ENCODE measurements around the gene CORT. TPM values are rescaled to one million over a fixed set of nuclear protein-coding genes. Genes with fewer than 3 reads are reported as not detected.
"Not testable (repeated sequence)": the region's sequence is repeated elsewhere in the genome, so short reads cannot be mapped to it uniquely, and the experiment has no call there.

The CORT gene
- polyA plus RNA-seq, 2 of the 4 experiments (the other 2 are of a cell fraction): 0.10 to 0.30 TPM

DNA sequence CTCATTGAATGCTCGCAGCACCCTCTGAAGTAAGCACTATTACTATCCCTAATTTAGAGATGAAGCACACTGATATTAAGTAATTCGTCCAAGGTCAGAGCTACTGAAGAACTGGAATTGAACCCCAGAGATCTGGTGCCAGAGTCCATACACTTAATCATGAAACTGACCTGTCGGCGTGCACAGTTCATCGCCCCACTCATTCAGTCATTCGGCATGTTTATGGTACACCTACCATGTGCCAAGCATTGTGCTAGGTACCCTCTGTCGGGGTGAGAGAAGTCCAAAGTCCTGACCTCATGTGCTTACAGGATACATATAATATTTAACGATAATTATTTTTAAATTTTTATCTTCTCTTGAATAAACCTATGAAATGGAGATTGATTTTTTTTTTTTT is 25.2 kb upstream of the CORT start:
- no peak for FAIRE-seq
- TF ChIP-seq CBX2 (IDR thresholded peaks at IDR 0.05; ENCODE audit: borderline replicate concordance, low read depth) (no peak), JUNB (IDR thresholded peaks at IDR 0.05) (no peak), ZFP36 (IDR thresholded peaks at IDR 0.05; ENCODE audit: borderline replicate concordance, partially characterized antibody) (no peak), EP300 (IDR thresholded peaks at IDR 0.05) (no peak)
- H3K4me1 ChIP-seq: peaks cover 59% of the 10 kb centered on the region
- WGBS (ENCODE audit: missing lambda C conversion rate): 81% methylated on average over 8 of the region's 8 CpGs
- peak overlapping the region; percentile 64 to 99 for H3K27ac ChIP-seq
- ChIA-PET CTCF (interaction anchor here (0.9 to 3.4 kb wide), 4 partner anchors 9 to 70 kb away, joined by 3 to 26 read pairs (median 4); no protein-coding TSS in a partner anchor), POLR2A (interaction anchor here (0.7 to 1.8 kb wide), 2 partner anchors 9 to 627 kb away, joined by 4 to 7 read pairs; no protein-coding TSS in a partner anchor)
- H3K9me3 ChIP-seq: no peaks in the 10 kb centered on the region
- ATAC-seq: no peak
- no peak overlapping the region for H3K4me2 ChIP-seq
- no peak for DNase-seq (ENCODE audit: low read depth in 1 of 2, low spot score in 1 of 2)
- H3K4me3 ChIP-seq: no peak overlapping the region

DNA sequence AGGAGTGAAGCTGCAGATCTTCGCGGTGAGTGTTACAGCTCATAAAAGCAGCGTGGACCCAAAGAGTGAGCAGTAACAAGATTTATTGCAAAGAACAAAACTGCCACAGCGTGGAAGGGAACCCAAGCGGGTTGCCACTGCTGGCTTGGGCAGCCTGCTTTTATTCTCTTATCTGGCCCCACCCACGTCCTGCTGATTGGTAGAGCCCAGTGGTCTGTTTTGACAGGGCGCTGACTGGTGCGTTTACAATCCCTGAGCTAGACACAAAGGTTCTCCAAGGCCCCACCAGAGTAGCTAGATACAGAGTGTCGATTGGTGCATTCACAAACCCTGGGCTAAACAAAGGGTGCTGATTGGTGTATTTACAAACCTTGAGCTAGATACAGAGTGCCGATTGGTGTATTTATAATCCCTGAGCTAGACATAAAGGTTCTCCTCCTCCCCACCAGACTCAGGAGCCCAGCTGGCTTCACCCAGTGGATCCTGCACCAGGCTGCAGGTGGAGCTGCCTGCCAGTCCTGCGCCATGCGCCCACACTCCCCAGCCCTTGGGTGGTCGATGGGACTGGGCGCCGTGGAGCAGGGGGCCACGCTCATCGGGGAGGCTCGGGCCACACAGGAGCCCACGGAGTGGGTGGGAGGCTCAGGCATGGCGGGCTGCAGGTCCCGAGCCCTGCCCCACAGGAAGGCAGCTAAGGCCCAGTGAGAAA is 23.9 kb upstream of the CORT start:
- POLR2A ChIA-PET: interaction anchor here (0.6 kb wide), 1 partner anchor 38 kb away, joined by 3 read pairs; no protein-coding TSS in a partner anchor
- 76% methylated on average over 13 of the region's 21 CpGs for WGBS (ENCODE audit: missing lambda C conversion rate)
- not testable (repeated sequence) for H3K9me3 ChIP-seq; FAIRE-seq; DNase-seq (ENCODE audit: low read depth in 1 of 2, low spot score in 1 of 2); H3K4me2 ChIP-seq; H3K4me3 ChIP-seq; ATAC-seq
- H3K4me1 ChIP-seq: peaks cover 46% of the 10 kb centered on the region
- CTCF ChIA-PET: interaction anchor here (1.1 to 3.4 kb wide), 3 partner anchors 27 to 49 kb away, joined by 3 to 26 read pairs (median 3); partner anchors contain the start of gene PGD
- peak overlapping the region; percentile 9 to 99; a peak in 3 of 6 replicates for H3K27ac ChIP-seq

DNA sequence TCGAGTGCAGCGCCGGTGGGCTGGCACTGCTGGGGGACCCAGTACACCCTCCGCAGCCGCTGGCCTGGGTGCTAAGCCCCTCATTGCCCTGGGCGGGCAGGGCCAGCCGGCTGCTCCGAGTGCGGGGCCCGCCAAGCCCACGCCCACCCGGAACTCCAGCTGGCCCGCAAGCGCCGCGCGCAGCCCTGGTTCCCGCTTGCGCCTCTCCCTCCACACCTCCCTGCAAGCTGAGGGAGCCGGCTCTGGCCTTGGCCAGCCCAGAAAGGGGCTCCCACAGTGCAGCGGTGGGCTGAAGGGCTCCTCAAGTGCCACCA is 23.3 kb upstream of the CORT start:
- FAIRE-seq; ATAC-seq; H3K4me2 ChIP-seq; POLR2A ChIA-PET; H3K9me3 ChIP-seq; H3K4me3 ChIP-seq; DNase-seq (ENCODE audit: low read depth in 1 of 2, low spot score in 1 of 2): not testable (repeated sequence)
- WGBS (ENCODE audit: missing lambda C conversion rate): no CpG with 5 or more reads among the region's 21 CpGs
- H3K27ac ChIP-seq: peak overlapping the region in 1 of 2 experiments; percentile 72; a peak in 3 of 6 replicates
- peaks cover 43% of the 10 kb centered on the region for H3K4me1 ChIP-seq
- CTCF ChIA-PET: interaction anchor here (1.3 to 3.4 kb wide), 2 partner anchors 36 to 49 kb away, joined by 3 to 26 read pairs; no protein-coding TSS in a partner anchor

DNA sequence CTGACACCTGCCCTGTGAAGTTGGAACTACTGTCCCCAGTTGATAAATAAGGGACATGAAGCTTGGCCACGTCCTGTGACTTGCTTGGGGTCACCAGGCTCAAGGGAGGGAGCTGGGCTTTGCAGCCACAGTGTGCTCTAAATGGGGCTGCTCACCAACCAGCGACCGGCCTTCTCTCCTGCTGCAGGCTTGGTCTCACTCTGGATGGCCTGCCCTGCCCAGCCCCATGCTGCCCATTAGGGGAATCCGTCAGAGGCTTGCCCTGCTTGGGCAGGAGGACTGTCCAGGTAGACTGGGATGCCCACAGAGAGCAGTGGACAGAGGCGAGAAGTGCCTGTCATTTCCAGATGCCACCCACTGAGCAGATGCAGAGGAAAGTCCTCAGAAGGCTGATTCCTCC is 20.8 kb upstream of the CORT start:
- 95% methylated on average over 4 of the region's 5 CpGs for WGBS (ENCODE audit: missing lambda C conversion rate)
- no peak for TF ChIP-seq JUN (IDR thresholded peaks at IDR 0.05)
- no peak for TF ChIP-seq FOSB (CRISPR knock-in tag; IDR thresholded peaks at IDR 0.05)
- TF ChIP-seq, protein P1, sequence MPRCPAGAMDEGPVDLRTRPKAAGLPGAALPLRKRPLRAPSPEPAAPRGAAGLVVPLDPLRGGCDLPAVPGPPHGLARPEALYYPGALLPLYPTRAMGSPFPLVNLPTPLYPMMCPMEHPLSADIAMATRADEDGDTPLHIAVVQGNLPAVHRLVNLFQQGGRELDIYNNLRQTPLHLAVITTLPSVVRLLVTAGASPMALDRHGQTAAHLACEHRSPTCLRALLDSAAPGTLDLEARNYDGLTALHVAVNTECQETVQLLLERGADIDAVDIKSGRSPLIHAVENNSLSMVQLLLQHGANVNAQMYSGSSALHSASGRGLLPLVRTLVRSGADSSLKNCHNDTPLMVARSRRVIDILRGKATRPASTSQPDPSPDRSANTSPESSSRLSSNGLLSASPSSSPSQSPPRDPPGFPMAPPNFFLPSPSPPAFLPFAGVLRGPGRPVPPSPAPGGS (IDR thresholded peaks at IDR 0.05): no peak
- ChIA-PET CTCF (interaction anchor here (0.7 to 6.6 kb wide), 23 partner anchors 9 to 486 kb away, joined by 3 to 63 read pairs (median 6); partner anchors contain the start of genes KIF1B, LZIC, NMNAT1 and PGD), POLR2A (no interaction called here)
- peak overlapping the region; percentile 61 to 65; a peak in 4 of 6 replicates for H3K27ac ChIP-seq
- DNase-seq (ENCODE audit: low read depth in 1 of 2, low spot score in 1 of 2) (no peak), FAIRE-seq (no peak), ATAC-seq (no peak)
- H3K9me3 ChIP-seq: no peaks in the 10 kb centered on the region
- no peak overlapping the region for H3K4me2 ChIP-seq
- H3K4me3 ChIP-seq: no peak overlapping the region
- peaks cover 25% of the 10 kb centered on the region for H3K4me1 ChIP-seq

DNA sequence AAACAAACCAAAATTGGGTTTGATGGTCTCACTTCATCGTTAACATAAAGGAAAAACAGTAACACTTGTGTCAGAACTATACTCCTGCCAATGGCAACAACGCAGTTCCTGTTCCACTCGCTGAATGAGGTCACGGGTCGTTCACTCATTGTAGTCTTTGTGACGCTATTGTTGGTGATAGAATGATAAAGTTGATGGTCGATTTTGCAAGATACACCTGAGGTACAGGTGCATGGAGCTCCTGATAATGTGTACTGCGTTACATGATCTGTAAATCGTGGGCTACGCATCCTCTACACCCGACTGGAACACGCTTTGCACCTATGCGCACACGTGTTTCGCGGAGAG is 20.0 kb upstream of the CORT start:
- Histone ChIP-seq H3K4me2 (peak overlapping the region; percentile 94), H3K27ac (peak overlapping the region; percentile 87 to 97), H3K4me3 (peak overlapping the region; percentile 87), H3K9me3 (no peaks in the 10 kb centered on the region), H3K4me1 (peaks cover 18% of the 10 kb centered on the region)
- CTCF ChIA-PET: interaction anchor here (0.6 to 6.6 kb wide), 32 partner anchors 9 to 814 kb away, joined by 3 to 63 read pairs (median 4); partner anchors contain the start of genes KIF1B, LZIC, NMNAT1 and PGD
- FAIRE-seq (no peak), ATAC-seq (no peak), DNase-seq (ENCODE audit: low read depth in 1 of 2, low spot score in 1 of 2) (no peak)
- POLR2A ChIA-PET: interaction anchor here (0.6 to 1.6 kb wide), 5 partner anchors 13 to 582 kb away, joined by 4 to 7 read pairs (median 6); no protein-coding TSS in a partner anchor
- TF ChIP-seq RAD21 (conservative IDR thresholded peaks at IDR 0.05 in 1 of 2, IDR thresholded peaks at IDR 0.05 in 1 of 2) (no peak), RFX5 (IDR thresholded peaks at IDR 0.05) (no peak), ZSCAN20 (CRISPR knock-in tag; IDR thresholded peaks at IDR 0.05) (no peak), HDAC2 (IDR thresholded peaks at IDR 0.05) (no peak), CEBPB (IDR thresholded peaks at IDR 0.05) (no peak), POLR2A (IDR thresholded peaks at IDR 0.05; ENCODE audit: low read length) (no peak)
- TF ChIP-seq, protein P2, sequence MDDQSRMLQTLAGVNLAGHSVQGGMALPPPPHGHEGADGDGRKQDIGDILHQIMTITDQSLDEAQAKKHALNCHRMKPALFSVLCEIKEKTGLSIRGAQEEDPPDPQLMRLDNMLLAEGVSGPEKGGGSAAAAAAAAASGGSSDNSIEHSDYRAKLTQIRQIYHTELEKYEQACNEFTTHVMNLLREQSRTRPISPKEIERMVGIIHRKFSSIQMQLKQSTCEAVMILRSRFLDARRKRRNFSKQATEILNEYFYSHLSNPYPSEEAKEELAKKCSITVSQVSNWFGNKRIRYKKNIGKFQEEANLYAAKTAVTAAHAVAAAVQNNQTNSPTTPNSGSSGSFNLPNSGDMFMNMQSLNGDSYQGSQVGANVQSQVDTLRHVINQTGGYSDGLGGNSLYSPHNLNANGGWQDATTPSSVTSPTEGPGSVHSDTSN (IDR thresholded peaks at IDR 0.05): no peak
- TF ChIP-seq, protein P3, sequence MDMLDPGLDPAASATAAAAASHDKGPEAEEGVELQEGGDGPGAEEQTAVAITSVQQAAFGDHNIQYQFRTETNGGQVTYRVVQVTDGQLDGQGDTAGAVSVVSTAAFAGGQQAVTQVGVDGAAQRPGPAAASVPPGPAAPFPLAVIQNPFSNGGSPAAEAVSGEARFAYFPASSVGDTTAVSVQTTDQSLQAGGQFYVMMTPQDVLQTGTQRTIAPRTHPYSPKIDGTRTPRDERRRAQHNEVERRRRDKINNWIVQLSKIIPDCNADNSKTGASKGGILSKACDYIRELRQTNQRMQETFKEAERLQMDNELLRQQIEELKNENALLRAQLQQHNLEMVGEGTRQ (IDR thresholded peaks at IDR 0.05): no peak
- TF ChIP-seq, protein P4, sequence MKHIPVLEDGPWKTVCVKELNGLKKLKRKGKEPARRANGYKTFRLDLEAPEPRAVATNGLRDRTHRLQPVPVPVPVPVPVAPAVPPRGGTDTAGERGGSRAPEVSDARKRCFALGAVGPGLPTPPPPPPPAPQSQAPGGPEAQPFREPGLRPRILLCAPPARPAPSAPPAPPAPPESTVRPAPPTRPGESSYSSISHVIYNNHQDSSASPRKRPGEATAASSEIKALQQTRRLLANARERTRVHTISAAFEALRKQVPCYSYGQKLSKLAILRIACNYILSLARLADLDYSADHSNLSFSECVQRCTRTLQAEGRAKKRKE (CRISPR knock-in tag; IDR thresholded peaks at IDR 0.05; ENCODE audit: low read depth): no peak
- TF ChIP-seq, protein P5, sequence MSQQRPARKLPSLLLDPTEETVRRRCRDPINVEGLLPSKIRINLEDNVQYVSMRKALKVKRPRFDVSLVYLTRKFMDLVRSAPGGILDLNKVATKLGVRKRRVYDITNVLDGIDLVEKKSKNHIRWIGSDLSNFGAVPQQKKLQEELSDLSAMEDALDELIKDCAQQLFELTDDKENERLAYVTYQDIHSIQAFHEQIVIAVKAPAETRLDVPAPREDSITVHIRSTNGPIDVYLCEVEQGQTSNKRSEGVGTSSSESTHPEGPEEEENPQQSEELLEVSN (IDR thresholded peaks at IDR 0.05; ENCODE audit: borderline replicate concordance, low read depth): no peak
- WGBS (ENCODE audit: missing lambda C conversion rate): 43% methylated on average over 16 of the region's 16 CpGs

Measured in A549 (cell line).